ENCODE data around the gene ARTN. TPM values are rescaled to one million over a fixed set of nuclear protein-coding genes. Genes with fewer than 3 reads are reported as not detected.

The ARTN gene
- total RNA-seq, 1 experiment from 2014 or later, result 36.0 TPM

- Histone ChIP-seq H2AFZ (ENCODE audit: low read length) (no peak overlapping the region), H3K4me3 (ENCODE audit: low read length) (no peak overlapping the region), H4K20me1 (ENCODE audit: low read length) (no peaks in the 10 kb centered on the region), H3F3A (ENCODE audit: low read length, unreplicated experiment) (no peaks in the 10 kb centered on the region), H3K9ac (ENCODE audit: low read length) (no peak overlapping the region), H3K4me2 (ENCODE audit: low read length) (no peak overlapping the region), H3K9me2 (replicated peaks; ENCODE audit: low read length) (no peaks in the 10 kb centered on the region), H3K36me3 (ENCODE audit: low read depth, low read length) (peaks cover 8% of the 10 kb centered on the region; the same call in 1 of the 2 replicates), H3K27me3 (ENCODE audit: low read length) (no peaks in the 10 kb centered on the region), H3K9me3 (ENCODE audit: low read length) (no peaks in the 10 kb centered on the region), H3K27ac (ENCODE audit: low read length) (no peak overlapping the region), H3K79me2 (ENCODE audit: low read length) (no peaks in the 10 kb centered on the region), H3K4me1 (ENCODE audit: insufficient read depth, low read length) (no peaks in the 10 kb centered on the region)
- ChIA-PET POLR2A (ENCODE audit: unreplicated experiment) (no interaction called here), CTCF (no interaction called here)
- ATAC-seq, result no peak
- TF ChIP-seq CTCF (conservative IDR thresholded peaks at IDR 0.05; ENCODE audit: low read depth, low read length), result no peak
- no peak for TF ChIP-seq EZH2 (IDR thresholded peaks at IDR 0.05; ENCODE audit: low read length, unreplicated experiment)
- TF ChIP-seq EZH2phosphoT487 (IDR thresholded peaks at IDR 0.05; ENCODE audit: borderline replicate concordance, low read length), result no peak
- intact Hi-C loops (cut with micrococcal nuclease), result no loop called here
- DNase-seq, result no peak
- BruUV-seq (replicated peaks), result no TSS peak
Observed at GRCh38 chr1:43961692-43962091, 28.1 kb downstream of the ARTN start.

- Histone ChIP-seq H3K27ac (ENCODE audit: low read length) (no peak overlapping the region), H3K9me2 (replicated peaks; ENCODE audit: low read length) (no peaks in the 10 kb centered on the region), H3K4me3 (ENCODE audit: low read length) (no peak overlapping the region), H2AFZ (ENCODE audit: low read length) (no peak overlapping the region), H3K36me3 (ENCODE audit: low read depth, low read length) (peaks cover 7% of the 10 kb centered on the region; the same call in 1 of the 2 replicates), H3F3A (ENCODE audit: low read length, unreplicated experiment) (no peaks in the 10 kb centered on the region), H4K20me1 (ENCODE audit: low read length) (no peaks in the 10 kb centered on the region), H3K79me2 (ENCODE audit: low read length) (no peaks in the 10 kb centered on the region), H3K27me3 (ENCODE audit: low read length) (no peaks in the 10 kb centered on the region), H3K4me2 (ENCODE audit: low read length) (no peak overlapping the region), H3K9me3 (ENCODE audit: low read length) (no peaks in the 10 kb centered on the region), H3K4me1 (ENCODE audit: insufficient read depth, low read length) (no peaks in the 10 kb centered on the region), H3K9ac (ENCODE audit: low read length) (no peak overlapping the region)
- CTCF ChIA-PET, result no interaction called here
- TF ChIP-seq EZH2phosphoT487 (IDR thresholded peaks at IDR 0.05; ENCODE audit: borderline replicate concordance, low read length) (no peak), CTCF (conservative IDR thresholded peaks at IDR 0.05; ENCODE audit: low read depth, low read length) (no peak), EZH2 (IDR thresholded peaks at IDR 0.05; ENCODE audit: low read length, unreplicated experiment) (no peak)
- BruUV-seq (replicated peaks), result no TSS peak
- POLR2A ChIA-PET (ENCODE audit: unreplicated experiment), result no interaction called here
- no peak for DNase-seq
- intact Hi-C loops (cut with micrococcal nuclease), result no loop called here
- ATAC-seq, result no peak
Observed at GRCh38 chr1:43962324-43962723, 28.7 kb downstream of the ARTN start.

- TF ChIP-seq EZH2 (IDR thresholded peaks at IDR 0.05; ENCODE audit: low read length, unreplicated experiment) (no peak), CTCF (conservative IDR thresholded peaks at IDR 0.05; ENCODE audit: low read depth, low read length) (no peak), EZH2phosphoT487 (IDR thresholded peaks at IDR 0.05; ENCODE audit: borderline replicate concordance, low read length) (no peak)
- no peaks in the 10 kb centered on the region for H3K79me2 ChIP-seq (ENCODE audit: low read length)
- no peak overlapping the region for H3K4me2 ChIP-seq (ENCODE audit: low read length)
- H3K4me3 ChIP-seq (ENCODE audit: low read length), result no peak overlapping the region
- CTCF ChIA-PET, result no interaction called here
- H3F3A ChIP-seq (ENCODE audit: low read length, unreplicated experiment), result no peaks in the 10 kb centered on the region
- H2AFZ ChIP-seq (ENCODE audit: low read length), result no peak overlapping the region
- intact Hi-C loops (cut with micrococcal nuclease), result no loop called here
- no peak overlapping the region for H3K27ac ChIP-seq (ENCODE audit: low read length)
- no peaks in the 10 kb centered on the region for H3K9me2 ChIP-seq (replicated peaks; ENCODE audit: low read length)
- POLR2A ChIA-PET (ENCODE audit: unreplicated experiment), result no interaction called here
- no peaks in the 10 kb centered on the region for H3K27me3 ChIP-seq (ENCODE audit: low read length)
- no peaks in the 10 kb centered on the region for H4K20me1 ChIP-seq (ENCODE audit: low read length)
- no peak overlapping the region for H3K9ac ChIP-seq (ENCODE audit: low read length)
- H3K4me1 ChIP-seq (ENCODE audit: insufficient read depth, low read length), result no peaks in the 10 kb centered on the region
- H3K36me3 ChIP-seq (ENCODE audit: low read depth, low read length), result peaks cover 7% of the 10 kb centered on the region
- H3K9me3 ChIP-seq (ENCODE audit: low read length), result no peaks in the 10 kb centered on the region
- DNase-seq, result no peak
- BruUV-seq (replicated peaks), result no TSS peak
- ATAC-seq, result no peak
Observed at GRCh38 chr1:43963006-43963405, 29.4 kb downstream of the ARTN start.

Data from PC-3 (cell line).